GM12872 (cell line): Measurements from ENCODE around the gene MAPK13.

Source experiments
- CTCF ChIP-seq: IDR thresholded peaks from 3 replicates; pipeline ENCODE4 v1.5.1; 2011; ENCODE audit warnings: low read depth, mild to moderate bottlenecking, low read length, moderate library complexity; ENCODE audit not compliant: insufficient read depth

Gene MAPK13

GRCh38 chr6:36110050-36110449, 20.3 kb upstream of the MAPK13 start:
- no peak for TF ChIP-seq CTCF

GRCh38 chr6:36110863-36111262, 19.4 kb upstream of the MAPK13 start:
- TF ChIP-seq CTCF, result no peak

- TF ChIP-seq CTCF, result no peak
Measured at GRCh38 chr6:36111526-36111925, 18.8 kb upstream of the MAPK13 start.

- TF ChIP-seq CTCF, result no peak
Measured at GRCh38 chr6:36113049-36113448, 17.3 kb upstream of the MAPK13 start.

DNA sequence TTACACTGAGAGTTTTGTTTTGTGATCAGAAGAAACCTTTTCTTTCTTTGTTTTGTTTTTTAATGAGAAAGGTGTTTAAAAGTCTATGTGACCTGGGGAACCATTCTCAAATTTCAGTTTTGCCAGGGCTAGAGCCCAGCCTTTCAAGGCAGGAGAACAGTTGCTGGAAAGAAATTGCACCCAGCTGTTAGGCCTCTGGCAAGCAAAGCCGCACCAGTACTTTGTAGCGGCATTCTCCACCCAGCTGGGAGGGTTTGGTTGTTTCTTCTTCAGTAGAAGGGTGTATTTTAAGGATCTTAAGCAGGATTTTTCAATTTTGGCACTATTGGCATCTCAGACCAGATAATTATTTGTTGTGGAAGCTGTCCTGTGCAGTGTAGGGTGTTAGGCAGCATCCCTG, 16.6 kb upstream of the MAPK13 start:
- no peak for TF ChIP-seq CTCF

DNA sequence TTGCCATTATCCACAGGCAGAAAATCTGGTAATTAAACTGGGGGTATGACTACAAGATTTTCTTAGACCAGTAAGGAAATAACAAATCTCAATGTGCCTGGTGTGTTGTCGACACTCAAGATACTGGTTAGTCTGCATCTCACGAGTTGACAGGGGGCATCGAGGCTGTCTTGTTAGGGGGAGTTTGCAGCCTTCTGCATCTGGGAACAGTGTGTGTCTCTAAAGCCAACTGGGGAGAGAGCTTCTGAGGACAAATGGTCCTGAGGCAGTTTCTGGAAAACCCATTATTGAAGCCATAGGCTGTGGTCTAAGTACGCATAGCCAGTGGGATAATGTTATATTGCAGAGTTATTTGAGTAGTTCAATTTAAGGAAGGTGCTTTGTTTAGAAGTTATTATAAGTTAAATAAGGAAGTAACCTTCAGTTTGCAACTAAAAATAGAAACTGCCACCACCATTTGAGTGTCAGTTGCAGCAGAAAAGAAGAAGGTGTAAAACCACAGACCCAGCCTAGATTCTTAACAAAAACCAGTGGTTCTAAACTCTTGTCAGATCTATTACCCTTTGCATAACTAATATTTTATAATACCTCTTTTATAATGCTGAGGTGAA, 15.4 kb upstream of the MAPK13 start:
- TF ChIP-seq CTCF, result no peak

GRCh38 chr6:36115412-36115811, 14.9 kb upstream of the MAPK13 start:
- TF ChIP-seq CTCF, result no peak
